GM19035 (cell line): ENCODE measurements around the gene TMC7.

Experiments used
- ATAC-seq: cut with Tn5 transposase; IDR thresholded peaks from one replicate; pipeline ENCODE4 v1.9.1; 2021; ENCODE audit not compliant: unreplicated experiment

TMC7 gene

GRCh38 chr16:19027416-19027815 lies 43.7 kb downstream of the TMC7 start:
- ATAC-seq, result no peak

DNA sequence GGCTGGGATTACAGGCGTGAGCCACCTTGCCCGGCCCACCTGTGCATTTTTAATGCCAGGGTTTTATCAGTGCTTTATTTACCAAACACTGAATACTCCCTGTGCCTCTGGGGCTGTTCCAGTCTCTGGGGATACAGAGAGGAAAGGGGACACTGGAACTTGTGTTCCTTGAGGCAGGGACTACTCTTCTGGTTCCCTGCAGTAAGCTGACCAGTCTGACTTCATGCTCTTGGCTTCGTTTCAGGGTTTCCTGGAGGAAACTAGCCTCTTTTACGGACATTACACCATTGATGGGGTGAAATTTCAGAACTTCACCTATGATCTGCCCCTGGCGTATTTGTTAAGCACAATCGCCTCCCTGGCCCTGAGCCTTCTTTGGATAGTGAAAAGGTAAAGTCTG lies 46.2 kb downstream of the TMC7 start:
- no peak for ATAC-seq

- no peak for ATAC-seq
These were observed 48.0 kb downstream of the TMC7 start for GRCh38 chr16:19031738-19032137.

GRCh38 chr16:19033761-19034160 lies 50.0 kb downstream of the TMC7 start:
- ATAC-seq, result no peak

GRCh38 chr16:19040400-19040799 lies 56.7 kb downstream of the TMC7 start:
- ATAC-seq, result no peak

DNA sequence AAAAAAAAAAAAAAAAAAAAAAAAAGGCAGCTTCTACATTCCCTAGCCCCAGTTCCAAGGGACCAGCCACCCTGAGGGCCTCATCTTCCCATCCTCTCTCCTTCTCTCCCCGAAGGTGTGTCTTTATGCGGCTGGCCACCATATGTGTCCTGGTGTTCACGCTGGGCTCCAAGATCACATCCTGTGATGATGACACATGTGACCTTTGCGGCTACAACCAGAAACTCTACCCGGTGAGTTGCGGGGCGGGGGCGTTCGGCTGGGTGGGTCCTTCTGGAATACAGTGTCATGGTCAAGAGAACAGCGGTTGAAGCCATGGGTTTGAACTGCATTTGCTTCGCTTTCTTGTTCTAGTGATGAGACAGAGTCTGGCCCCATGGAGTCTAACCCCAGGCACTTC lies 61.0 kb downstream of the TMC7 start:
- no peak for ATAC-seq

DNA sequence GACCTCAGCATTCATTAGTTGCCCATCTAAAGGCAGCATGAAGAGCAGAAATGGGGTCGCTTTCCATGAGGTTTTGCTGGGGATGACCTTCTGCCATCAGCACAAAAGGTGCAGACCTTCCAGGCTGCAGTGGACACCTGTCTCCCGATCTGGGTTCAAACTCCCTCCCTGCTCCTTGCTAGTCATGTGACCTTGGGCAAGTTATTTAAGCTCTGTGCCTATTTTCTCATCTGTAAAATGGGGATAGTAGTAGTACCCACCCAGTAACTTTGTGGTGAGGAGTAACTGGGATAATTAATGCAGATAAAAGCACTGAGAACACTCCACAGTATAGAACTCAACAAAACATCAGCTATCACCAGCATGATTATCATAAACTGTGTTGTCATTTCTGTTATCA lies 62.3 kb downstream of the TMC7 start:
- ATAC-seq, result no peak

DNA sequence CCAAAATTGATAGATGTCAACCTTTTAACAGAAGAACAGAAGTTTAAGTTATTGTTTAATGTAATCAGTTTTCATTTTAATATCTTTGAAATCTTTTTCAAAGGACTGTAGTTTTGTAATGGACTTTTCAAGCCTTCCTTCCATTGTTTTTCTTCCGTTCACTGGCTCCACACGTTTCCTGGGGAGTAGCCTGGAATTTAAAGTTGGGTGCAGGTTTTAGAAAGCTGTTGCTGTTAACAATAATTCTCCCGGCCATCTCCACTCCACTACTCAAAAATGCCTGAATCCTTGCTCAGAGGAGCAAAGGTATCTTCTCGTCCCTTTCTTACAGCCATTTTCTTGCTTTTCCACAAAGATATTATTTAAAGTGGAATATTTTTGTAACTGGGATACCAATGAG lies 79.0 kb downstream of the TMC7 start:
- ATAC-seq, result no peak

DNA sequence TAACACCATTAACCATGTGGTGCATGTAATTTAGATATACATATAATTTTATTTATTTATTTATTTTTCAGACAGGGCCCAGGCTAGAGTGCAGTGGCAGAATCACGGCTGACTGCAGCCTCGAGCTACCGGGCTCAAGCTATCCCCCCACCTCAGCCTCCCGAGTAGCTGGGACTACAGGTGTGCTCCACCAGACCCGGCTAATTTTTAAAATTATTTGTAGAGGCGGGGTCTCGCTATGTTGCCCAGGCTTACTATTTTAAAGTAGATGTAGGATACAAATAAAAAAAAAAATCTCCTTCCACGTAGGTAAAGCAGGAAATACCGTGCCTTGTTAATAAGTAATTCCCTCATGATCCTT lies 83.2 kb downstream of the TMC7 start:
- no peak for ATAC-seq

DNA sequence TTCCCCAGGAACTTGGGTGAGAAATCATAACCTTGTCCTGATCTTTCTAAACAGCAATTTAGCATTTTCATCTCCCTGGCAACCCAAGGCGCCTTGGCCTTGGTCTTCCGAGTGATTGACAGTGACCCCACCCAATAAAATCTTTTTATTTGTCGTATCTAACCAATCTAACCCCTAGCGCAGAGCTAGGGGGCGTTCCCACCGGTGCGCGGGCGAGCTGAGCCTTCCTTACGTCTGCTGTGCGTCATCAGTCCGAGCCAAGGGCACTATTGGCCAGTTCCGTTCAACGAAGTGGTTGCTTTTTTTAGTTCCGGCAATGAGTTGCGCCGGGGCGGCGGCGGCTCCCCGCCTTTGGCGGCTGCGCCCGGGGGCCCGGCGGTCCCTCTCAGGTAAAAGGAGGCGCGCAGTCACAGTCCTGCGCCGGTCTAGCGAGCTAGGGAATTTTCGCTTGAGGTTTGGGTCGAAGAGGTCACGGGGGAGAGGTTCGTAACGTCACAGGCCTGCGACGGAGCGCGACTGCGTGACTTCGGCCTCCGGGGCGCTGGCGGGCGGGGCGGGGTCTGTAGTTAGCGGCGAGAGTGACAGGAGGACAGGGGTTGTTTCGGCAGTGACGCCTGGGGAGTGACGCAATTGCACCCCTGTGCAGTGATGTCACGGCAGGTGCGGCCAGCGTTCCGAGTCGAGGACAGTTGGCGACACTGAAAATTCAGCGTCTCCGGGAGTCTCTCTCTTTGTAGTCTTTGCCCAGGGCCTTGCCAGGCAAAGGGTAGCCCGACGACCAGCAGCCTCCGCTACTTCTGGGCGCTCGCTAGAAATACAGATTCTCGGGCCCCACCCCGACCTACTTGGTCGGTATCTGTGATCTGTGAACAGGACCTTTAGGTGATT lies 83.9 kb downstream of the TMC7 start, which contains the start of gene COQ7:
COQ7 (plus strand) TSS at position 266 of the 888 bp plus-strand sequence; CDS start at position 317, 51 bp downstream.
- peak; percentile 89 for ATAC-seq

- no peak for ATAC-seq
These were observed 84.6 kb downstream of the TMC7 start for GRCh38 chr16:19068237-19068815.

- no peak for ATAC-seq
These were observed 88.4 kb downstream of the TMC7 start for GRCh38 chr16:19071811-19072777.

GRCh38 chr16:19073344-19073743 lies 89.6 kb downstream of the TMC7 start:
- no peak for ATAC-seq

- ATAC-seq, result no peak
These were observed 90.1 kb downstream of the TMC7 start for GRCh38 chr16:19073863-19074262.

- no peak for ATAC-seq
These were observed 91.8 kb downstream of the TMC7 start for GRCh38 chr16:19075511-19075910.

DNA sequence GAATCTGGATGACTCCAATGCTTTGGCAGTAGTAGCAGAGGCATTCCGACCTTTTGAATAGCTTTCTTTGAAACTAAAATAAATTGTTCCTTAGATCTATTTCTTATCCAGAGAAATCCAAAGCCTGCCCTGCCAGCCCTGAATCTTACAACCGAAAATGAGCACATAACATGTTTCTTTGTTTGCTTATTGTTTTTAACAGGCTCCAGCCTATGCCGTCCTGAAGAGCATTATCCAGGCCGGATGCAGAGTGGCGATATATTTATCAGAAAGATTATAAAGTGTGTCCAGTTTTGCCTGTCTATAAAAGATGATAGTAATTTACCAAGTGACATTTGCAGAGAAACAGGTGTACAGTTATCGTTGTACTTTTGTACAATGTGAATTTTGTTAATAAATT lies 94.1 kb downstream of the TMC7 start:
- ATAC-seq, result no peak

- no peak for ATAC-seq
These were observed 99.9 kb downstream of the TMC7 start for GRCh38 chr16:19083670-19084069.

DNA sequence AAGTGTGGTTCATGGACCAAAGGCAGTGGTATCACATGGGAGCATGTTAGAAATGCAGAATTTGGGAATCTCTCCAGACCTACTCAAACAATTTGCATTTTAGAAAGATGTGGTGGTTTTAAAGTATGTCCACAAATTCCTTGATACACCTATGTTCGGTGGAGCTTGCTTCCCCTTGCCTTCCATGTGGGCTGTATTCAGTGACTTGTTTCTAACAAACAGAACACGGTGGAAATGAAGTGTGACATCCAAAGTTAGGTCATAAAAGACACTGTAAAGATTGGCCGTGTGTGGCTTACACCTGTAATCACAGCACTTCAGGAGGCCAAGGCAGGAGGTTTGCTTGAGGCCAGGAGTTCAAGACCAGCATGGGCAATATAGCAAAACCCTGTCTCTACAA lies 100.4 kb downstream of the TMC7 start:
- ATAC-seq, result no peak

DNA sequence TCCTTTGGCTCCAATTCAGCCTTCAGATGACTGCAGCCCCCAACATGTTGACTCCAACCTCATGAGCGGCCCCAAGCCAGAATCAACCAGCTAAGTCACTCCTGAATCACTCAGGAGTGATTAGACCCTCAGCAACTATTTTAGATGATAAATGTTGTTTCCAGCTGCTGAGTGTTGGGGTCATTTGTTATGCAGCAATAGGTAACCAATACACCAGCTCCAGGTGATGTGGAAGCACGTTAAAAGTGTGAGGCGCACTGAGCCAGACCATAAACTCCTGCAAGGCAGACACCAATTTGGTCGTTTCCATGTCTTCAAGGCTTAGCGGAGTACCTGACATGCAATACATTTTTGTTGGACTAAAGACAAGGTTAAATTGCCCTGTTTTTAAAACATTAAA lies 101.1 kb downstream of the TMC7 start:
- ATAC-seq, result no peak

- ATAC-seq, result no peak
These were observed 102.0 kb downstream of the TMC7 start for GRCh38 chr16:19085679-19086200.
